Measurements from ENCODE around the gene EEF1A2. TPM values are rescaled to one million over a fixed set of nuclear protein-coding genes. Genes with fewer than 3 reads are reported as not detected.

EEF1A2 gene
- total and polyA plus RNA-seq, 2 of the 4 experiments (the other 2 are of a cell fraction) = 1.3 to 4.6 TPM

GRCh38 chr20:63540417-63541186 is 41.7 kb upstream of the EEF1A2 start:
- H4K5ac ChIP-seq (ENCODE audit: low read depth, low read length) = no peak overlapping the region; the same call in 1 of the 2 replicates
- H3K9me3 ChIP-seq (ENCODE audit: control insufficient read depth, insufficient read depth, low read length) = no peaks in the 10 kb centered on the region
- no peak overlapping the region for H3K4me3 ChIP-seq (ENCODE audit: insufficient read depth, low read depth, low read length)
- no peak overlapping the region for H4K91ac ChIP-seq (ENCODE audit: insufficient read depth, low read depth, low read length)
- no peak overlapping the region for H4K8ac ChIP-seq (ENCODE audit: low read depth in 2 of 2, low read length in 2 of 2)
- H2AK9ac ChIP-seq (replicated peaks; ENCODE audit: low read depth, low read length, poor library complexity) = peak overlapping the region; percentile 55
- no peak overlapping the region for H2BK5ac ChIP-seq (ENCODE audit: low read depth, low read length, poor library complexity, severe bottlenecking)
- peak overlapping the region; percentile 33 for H2AFZ ChIP-seq (replicated peaks; ENCODE audit: low read length, poor library complexity)
- no peak overlapping the region for H3K23ac ChIP-seq (ENCODE audit: low read depth, low read length)
- dilution Hi-C loops (cut with HindIII; ENCODE audit: low sequenced_read_pairs, unreplicated experiment) (no loop called here), intact Hi-C loops (cut with micrococcal nuclease) (no loop called here), in situ Hi-C loops (cut with MboI; ENCODE audit: low sequenced_read_pairs) (no loop called here)
- no peak overlapping the region for H2AK5ac ChIP-seq (ENCODE audit: low read depth, low read length)
- BruUV-seq (replicated peaks) = no TSS peak
- no peaks in the 10 kb centered on the region for H3K36me3 ChIP-seq (ENCODE audit: control insufficient read depth, insufficient read depth, low read length)
- no peak overlapping the region for H3K9ac ChIP-seq (ENCODE audit: low read depth, low read length)
- ChIA-PET CTCF (no interaction called here), POLR2A (ENCODE audit: unreplicated experiment) (no interaction called here)
- no peak overlapping the region for H3K27ac ChIP-seq (ENCODE audit: insufficient read depth, low read length)
- no peak overlapping the region for H2BK120ac ChIP-seq (ENCODE audit: low read depth, low read length)
- no peaks in the 10 kb centered on the region for H3K79me1 ChIP-seq (ENCODE audit: low read depth in 1 of 2, low read length in 2 of 2)
- WGBS, 2 experiments (ENCODE audit: extremely low coverage in 2 of 2, insufficient read length in 1 of 2) = 47% methylated on average over 28 of the region's 49 CpGs; no CpG with 5 or more reads in 1 of the 2 experiments
- TF ChIP-seq NFE2L2 (IDR thresholded peaks at IDR 0.05; ENCODE audit: low read depth, low read length) = no peak
- TF ChIP-seq RFX5 (IDR thresholded peaks at IDR 0.05; ENCODE audit: low read depth, low read length) = no peak
- peak; percentile 49 for TF ChIP-seq USF2 (IDR thresholded peaks at IDR 0.05; ENCODE audit: low read depth, low read length)
- no peak for TF ChIP-seq RAD21 (IDR thresholded peaks at IDR 0.05; ENCODE audit: low read length)
- no peak for TF ChIP-seq MAFK (IDR thresholded peaks at IDR 0.05; ENCODE audit: low read depth, low read length)
- no peak for TF ChIP-seq RCOR1 (IDR thresholded peaks at IDR 0.05; ENCODE audit: insufficient replicate concordance, low read length)
- peak; percentile 62 for TF ChIP-seq FOS (IDR thresholded peaks at IDR 0.05; ENCODE audit: low read depth, low read length)
- no peak for TF ChIP-seq MAZ (IDR thresholded peaks at IDR 0.05; ENCODE audit: borderline replicate concordance, low read depth, low read length)
- no peak for TF ChIP-seq MXI1 (IDR thresholded peaks at IDR 0.05; ENCODE audit: borderline replicate concordance, low read depth, low read length)
- TF ChIP-seq BHLHE40 (IDR thresholded peaks at IDR 0.05; ENCODE audit: low read depth, low read length) = peak; percentile 91
- H2BK20ac ChIP-seq (ENCODE audit: low read depth, low read length) = no peak overlapping the region
- no peak overlapping the region for H3K4me2 ChIP-seq (ENCODE audit: low read depth, low read length)
- no peak overlapping the region for H3K18ac ChIP-seq (ENCODE audit: low read depth, low read length)
- ATAC-seq (ENCODE audit: low read depth) (no peak), DNase-seq (peak; percentile 50)
- H3K4me1 ChIP-seq (ENCODE audit: control insufficient read depth, insufficient read depth, low read length) = peaks cover 3% of the 10 kb centered on the region; the same call in 1 of the 2 replicates
- H2BK15ac ChIP-seq (ENCODE audit: low read depth, low read length) = no peak overlapping the region
- no peak overlapping the region for H3K14ac ChIP-seq (replicated peaks; ENCODE audit: low read depth, low read length)
- H3K4ac ChIP-seq (ENCODE audit: low read depth, low read length) = no peak overlapping the region
- peaks cover 6% of the 10 kb centered on the region; the same call in 1 of the 2 replicates for H3K27me3 ChIP-seq (ENCODE audit: control insufficient read depth, insufficient read depth, low read length)
- H3K9me1 ChIP-seq (ENCODE audit: insufficient read depth, low read length) = no peaks in the 10 kb centered on the region
- H3K56ac ChIP-seq (ENCODE audit: extremely low read depth, insufficient read depth, low read length) = no peak overlapping the region
- H4K20me1 ChIP-seq (ENCODE audit: insufficient read depth, low read length) = no peaks in the 10 kb centered on the region

Measured in IMR-90 (cell line).